ENCODE measurements around the gene NOD2. TPM values are rescaled to one million over a fixed set of nuclear protein-coding genes. Genes with fewer than 3 reads are reported as not detected.

NOD2 gene
- total RNA-seq, 1 experiment from 2014 or later, result 5.4 TPM

DNA sequence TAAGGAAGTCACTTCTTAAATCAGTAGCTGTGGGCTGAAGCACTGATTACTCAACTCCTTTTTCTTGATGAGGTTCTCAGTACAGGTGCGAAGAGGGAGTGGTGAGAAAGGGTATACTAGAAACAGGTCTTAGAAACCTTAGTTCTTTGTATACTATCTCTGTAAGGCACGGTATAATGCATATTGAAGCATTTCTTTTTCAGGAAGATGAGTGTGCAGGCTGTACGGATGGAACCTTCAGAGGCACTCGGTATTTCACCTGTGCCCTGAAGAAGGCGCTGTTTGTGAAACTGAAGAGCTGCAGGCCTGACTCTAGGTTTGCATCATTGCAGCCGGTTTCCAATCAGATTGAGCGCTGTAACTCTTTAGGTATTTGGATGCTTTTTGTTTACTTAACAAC lies 87.6 kb downstream of the NOD2 start:
- no peaks in the 10 kb centered on the region for H3K9me3 ChIP-seq (ENCODE audit: control insufficient read depth in 1 of 2, insufficient read depth in 1 of 2, low read depth in 1 of 2, low read length in 2 of 2)
- no peak overlapping the region for H3K9ac ChIP-seq (ENCODE audit: low read length)
- no peaks in the 10 kb centered on the region for H4K20me1 ChIP-seq (ENCODE audit: insufficient read depth)
- H3K27ac ChIP-seq (ENCODE audit: low read depth, low read length), result no peak overlapping the region
- TF ChIP-seq, protein P1, sequence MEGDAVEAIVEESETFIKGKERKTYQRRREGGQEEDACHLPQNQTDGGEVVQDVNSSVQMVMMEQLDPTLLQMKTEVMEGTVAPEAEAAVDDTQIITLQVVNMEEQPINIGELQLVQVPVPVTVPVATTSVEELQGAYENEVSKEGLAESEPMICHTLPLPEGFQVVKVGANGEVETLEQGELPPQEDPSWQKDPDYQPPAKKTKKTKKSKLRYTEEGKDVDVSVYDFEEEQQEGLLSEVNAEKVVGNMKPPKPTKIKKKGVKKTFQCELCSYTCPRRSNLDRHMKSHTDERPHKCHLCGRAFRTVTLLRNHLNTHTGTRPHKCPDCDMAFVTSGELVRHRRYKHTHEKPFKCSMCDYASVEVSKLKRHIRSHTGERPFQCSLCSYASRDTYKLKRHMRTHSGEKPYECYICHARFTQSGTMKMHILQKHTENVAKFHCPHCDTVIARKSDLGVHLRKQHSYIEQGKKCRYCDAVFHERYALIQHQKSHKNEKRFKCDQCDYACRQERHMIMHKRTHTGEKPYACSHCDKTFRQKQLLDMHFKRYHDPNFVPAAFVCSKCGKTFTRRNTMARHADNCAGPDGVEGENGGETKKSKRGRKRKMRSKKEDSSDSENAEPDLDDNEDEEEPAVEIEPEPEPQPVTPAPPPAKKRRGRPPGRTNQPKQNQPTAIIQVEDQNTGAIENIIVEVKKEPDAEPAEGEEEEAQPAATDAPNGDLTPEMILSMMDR (IDR thresholded peaks at IDR 0.05 in 2 of 3, conservative IDR thresholded peaks at IDR 0.05 in 1 of 3; ENCODE audit: borderline replicate concordance in 1 of 3, insufficient read depth in 1 of 3, low read depth in 2 of 3, low read length in 2 of 3), result peak in 2 of 3 experiments; percentile 38 to 54; a peak in 4 of 6 replicates
- TF ChIP-seq ELF1 (IDR thresholded peaks at IDR 0.05; ENCODE audit: borderline replicate concordance, low read depth), result no peak
- no peaks in the 10 kb centered on the region for H3K9me2 ChIP-seq (ENCODE audit: insufficient read depth)
- RAD21 ChIA-PET (ENCODE audit: low non-redundant PET in 1 of 2, low total read pairs in 2 of 2, uncharacterized antibody in 2 of 2, unreplicated experiment in 2 of 2), result no interaction called here
- DNase-seq (ENCODE audit: low read depth, low spot score), result no peak
- POLR2A ChIA-PET, result no interaction called here
- no TSS peak for BruUV-seq (replicated peaks)
- no peak overlapping the region for H3K4me3 ChIP-seq (replicated peaks in 1 of 2; ENCODE audit: low read depth in 1 of 2, low read length in 2 of 2)
- no peaks in the 10 kb centered on the region for H3K4me1 ChIP-seq (ENCODE audit: control insufficient read depth in 1 of 2, insufficient read depth in 2 of 2, low read length in 2 of 2)
- H3K4me2 ChIP-seq (ENCODE audit: low read length), result no peak overlapping the region
- H3K27me3 ChIP-seq (ENCODE audit: insufficient read depth, low read length), result no peaks in the 10 kb centered on the region
- no peaks in the 10 kb centered on the region for H3K79me2 ChIP-seq (ENCODE audit: insufficient read depth, low read length)
- no peaks in the 10 kb centered on the region for H3K36me3 ChIP-seq (ENCODE audit: control insufficient read depth in 1 of 2, insufficient read depth in 2 of 2, low read length in 2 of 2)
- no peak overlapping the region for H2AFZ ChIP-seq (ENCODE audit: low read depth, low read length, poor library complexity, severe bottlenecking)
- intact Hi-C loops (cut with micrococcal nuclease), result no loop called here
- CTCF ChIA-PET, result interaction anchor here (0.8 to 1.0 kb wide), 2 partner anchors 25 kb away, joined by 5 to 7 read pairs; no protein-coding TSS in a partner anchor
- ATAC-seq, result peak; percentile 57

DNA sequence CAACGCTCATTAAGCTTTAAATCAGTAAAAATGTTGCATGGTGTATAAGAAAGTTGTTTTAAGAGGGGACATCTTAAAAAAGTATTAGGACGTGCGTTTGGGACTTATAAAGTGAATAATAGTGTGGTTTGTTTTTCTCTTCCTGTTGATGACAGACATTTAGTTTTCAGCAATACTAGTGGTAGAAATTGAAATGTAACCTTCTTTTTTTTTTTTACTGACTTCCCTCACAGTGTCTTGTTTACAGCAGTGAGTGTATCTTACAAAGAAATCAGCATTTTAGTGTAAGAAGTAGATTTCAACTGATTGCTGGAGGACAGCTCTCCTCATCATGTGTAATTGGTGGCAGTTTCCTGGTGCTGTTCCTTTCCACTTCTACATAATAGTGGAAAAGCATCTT lies 88.1 kb downstream of the NOD2 start:
- H3K9me3 ChIP-seq (ENCODE audit: control insufficient read depth in 1 of 2, insufficient read depth in 1 of 2, low read depth in 1 of 2, low read length in 2 of 2), result no peaks in the 10 kb centered on the region
- BruUV-seq (replicated peaks), result no TSS peak
- ATAC-seq (no peak), DNase-seq (ENCODE audit: low read depth, low spot score) (no peak)
- intact Hi-C loops (cut with micrococcal nuclease), result no loop called here
- H3K79me2 ChIP-seq (ENCODE audit: insufficient read depth, low read length), result no peaks in the 10 kb centered on the region
- no peaks in the 10 kb centered on the region for H3K9me2 ChIP-seq (ENCODE audit: insufficient read depth)
- no peaks in the 10 kb centered on the region for H3K27me3 ChIP-seq (ENCODE audit: insufficient read depth, low read length)
- ChIA-PET POLR2A (no interaction called here), CTCF (interaction anchor here (0.7 to 0.8 kb wide), 2 partner anchors 25 to 54 kb away, joined by 3 to 5 read pairs; no protein-coding TSS in a partner anchor), RAD21 (ENCODE audit: low non-redundant PET in 1 of 2, low total read pairs in 2 of 2, uncharacterized antibody in 2 of 2, unreplicated experiment in 2 of 2) (no interaction called here)
- H3K4me3 ChIP-seq (replicated peaks in 1 of 2; ENCODE audit: low read depth in 1 of 2, low read length in 2 of 2), result no peak overlapping the region
- H3K36me3 ChIP-seq (ENCODE audit: control insufficient read depth in 1 of 2, insufficient read depth in 2 of 2, low read length in 2 of 2), result no peaks in the 10 kb centered on the region
- no peaks in the 10 kb centered on the region for H3K4me1 ChIP-seq (ENCODE audit: control insufficient read depth in 1 of 2, insufficient read depth in 2 of 2, low read length in 2 of 2)
- no peak overlapping the region for H3K4me2 ChIP-seq (ENCODE audit: low read length)
- no peaks in the 10 kb centered on the region for H4K20me1 ChIP-seq (ENCODE audit: insufficient read depth)
- H3K27ac ChIP-seq (ENCODE audit: low read depth, low read length), result no peak overlapping the region
- no peak overlapping the region for H3K9ac ChIP-seq (ENCODE audit: low read length)
- H2AFZ ChIP-seq (ENCODE audit: low read depth, low read length, poor library complexity, severe bottlenecking), result no peak overlapping the region
- TF ChIP-seq CBX3 (IDR thresholded peaks at IDR 0.05; ENCODE audit: low read depth), result no peak
- no peak for TF ChIP-seq ZNF274 (IDR thresholded peaks at IDR 0.05; ENCODE audit: low read depth, low read length)
- TF ChIP-seq RAD21 (IDR thresholded peaks at IDR 0.05; ENCODE audit: low read depth), result no peak
- TF ChIP-seq ZFX (IDR thresholded peaks at IDR 0.05), result no peak
- TF ChIP-seq, protein P2, sequence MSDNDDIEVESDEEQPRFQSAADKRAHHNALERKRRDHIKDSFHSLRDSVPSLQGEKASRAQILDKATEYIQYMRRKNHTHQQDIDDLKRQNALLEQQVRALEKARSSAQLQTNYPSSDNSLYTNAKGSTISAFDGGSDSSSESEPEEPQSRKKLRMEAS (IDR thresholded peaks at IDR 0.05), result no peak
- no peak for TF ChIP-seq SRF (IDR thresholded peaks at IDR 0.05; ENCODE audit: low read depth)
- no peak for TF ChIP-seq EGR1 (IDR thresholded peaks at IDR 0.05; ENCODE audit: low read depth)
- no peak for TF ChIP-seq JUND (IDR thresholded peaks at IDR 0.05)
- TF ChIP-seq EZH2phosphoT487 (IDR thresholded peaks at IDR 0.05; ENCODE audit: borderline replicate concordance), result no peak
- TF ChIP-seq, protein P3, sequence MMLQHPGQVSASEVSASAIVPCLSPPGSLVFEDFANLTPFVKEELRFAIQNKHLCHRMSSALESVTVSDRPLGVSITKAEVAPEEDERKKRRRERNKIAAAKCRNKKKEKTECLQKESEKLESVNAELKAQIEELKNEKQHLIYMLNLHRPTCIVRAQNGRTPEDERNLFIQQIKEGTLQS (IDR thresholded peaks at IDR 0.05), result no peak
- no peak for TF ChIP-seq EZH2 (IDR thresholded peaks at IDR 0.05)
- no peak for TF ChIP-seq FOSL1 (IDR thresholded peaks at IDR 0.05; ENCODE audit: low read depth)
- TF ChIP-seq, protein P1 (IDR thresholded peaks at IDR 0.05 in 2 of 3, conservative IDR thresholded peaks at IDR 0.05 in 1 of 3; ENCODE audit: borderline replicate concordance in 1 of 3, insufficient read depth in 1 of 3, low read depth in 2 of 3, low read length in 2 of 3), result no peak
- TF ChIP-seq CEBPB (IDR thresholded peaks at IDR 0.05; ENCODE audit: low read depth), result no peak
- TF ChIP-seq POLR2A (IDR thresholded peaks at IDR 0.05; ENCODE audit: borderline replicate concordance, extremely low read depth, insufficient read depth, insufficient read length), result no peak
- TF ChIP-seq SIN3A (IDR thresholded peaks at IDR 0.05; ENCODE audit: low read depth), result no peak
- no peak for TF ChIP-seq TCF7L2 (IDR thresholded peaks at IDR 0.05; ENCODE audit: borderline replicate concordance, extremely low read depth, insufficient read depth, insufficient read length)
- TF ChIP-seq POLR2AphosphoS5 (IDR thresholded peaks at IDR 0.05; ENCODE audit: low read depth, low read length), result no peak
